Hematopoietic multipotent progenitor cell treated with erythropoietin and hydrocortisone succinate and interleukin-3 and kit ligand, for 17 days (in vitro differentiated cells): ENCODE measurements around the gene SGK1.

ENCODE experiments used
- DNase-seq: peaks from one replicate; pipeline ENCODE4 v3.0.0-alpha.2; 2015; ENCODE audit warnings: low spot score

Gene SGK1

DNA sequence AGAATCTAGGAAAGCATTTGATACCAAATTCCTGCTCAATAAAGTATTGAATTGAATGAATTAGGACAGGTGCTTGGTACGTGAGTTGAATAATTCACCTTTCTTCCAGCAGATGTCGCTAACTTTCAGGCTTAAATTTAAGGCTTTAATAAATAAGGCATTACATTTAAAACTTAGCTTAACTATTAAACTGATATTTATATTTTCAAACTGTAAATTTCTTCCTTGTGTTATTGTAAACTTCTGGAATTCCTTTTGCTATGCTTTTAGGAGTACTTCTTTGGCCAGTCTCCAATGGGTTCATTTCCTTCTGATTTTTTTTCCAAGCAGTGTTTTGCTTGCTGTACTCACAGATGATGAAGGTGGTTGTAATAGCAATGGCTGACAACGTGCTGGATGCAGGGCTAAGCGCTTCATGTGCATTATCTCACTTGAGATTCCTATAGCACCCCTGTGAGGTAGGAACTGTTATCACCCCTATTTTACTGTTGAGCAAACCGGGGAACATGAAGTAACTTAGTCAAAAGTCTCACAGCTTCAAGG is 194.2 kb downstream of the SGK1 start:
- DNase-seq, result peak; percentile 50

- no peak for DNase-seq
Observed at GRCh38 chr6:134122775-134123174, 195.1 kb downstream of the SGK1 start.

DNA sequence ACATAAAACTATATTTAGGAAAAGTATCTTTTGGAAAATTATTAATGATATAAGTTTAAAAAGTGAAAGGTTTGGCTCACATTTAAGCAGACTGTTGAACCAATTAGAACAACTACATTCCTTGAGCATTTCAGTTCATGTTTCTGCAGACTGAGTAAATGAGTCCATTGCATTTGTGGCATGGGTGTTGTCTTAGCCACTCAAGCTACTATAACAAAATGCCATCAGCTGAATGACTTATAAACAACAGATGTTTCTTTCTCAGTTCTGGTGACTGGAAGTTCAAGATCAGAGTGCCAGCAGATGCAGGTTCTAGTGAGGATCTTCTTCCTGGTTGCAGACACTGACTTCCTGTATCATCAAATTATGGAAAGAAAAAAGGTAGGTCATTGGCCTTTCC is 198.4 kb downstream of the SGK1 start:
- DNase-seq, result no peak
